NCI-H1105 treated with DMSO at 0.1 percent for 48 hours (cell line): ENCODE measurements around the gene SALL3.
A peak's percentile ranks its signal among the peaks of the same experiment; 100 is the strongest.

Experiments used
- DNase-seq: peaks from one replicate; lab custom pipeline; 2025; lab: John Stamatoyannopoulos, UW

Gene SALL3

DNA sequence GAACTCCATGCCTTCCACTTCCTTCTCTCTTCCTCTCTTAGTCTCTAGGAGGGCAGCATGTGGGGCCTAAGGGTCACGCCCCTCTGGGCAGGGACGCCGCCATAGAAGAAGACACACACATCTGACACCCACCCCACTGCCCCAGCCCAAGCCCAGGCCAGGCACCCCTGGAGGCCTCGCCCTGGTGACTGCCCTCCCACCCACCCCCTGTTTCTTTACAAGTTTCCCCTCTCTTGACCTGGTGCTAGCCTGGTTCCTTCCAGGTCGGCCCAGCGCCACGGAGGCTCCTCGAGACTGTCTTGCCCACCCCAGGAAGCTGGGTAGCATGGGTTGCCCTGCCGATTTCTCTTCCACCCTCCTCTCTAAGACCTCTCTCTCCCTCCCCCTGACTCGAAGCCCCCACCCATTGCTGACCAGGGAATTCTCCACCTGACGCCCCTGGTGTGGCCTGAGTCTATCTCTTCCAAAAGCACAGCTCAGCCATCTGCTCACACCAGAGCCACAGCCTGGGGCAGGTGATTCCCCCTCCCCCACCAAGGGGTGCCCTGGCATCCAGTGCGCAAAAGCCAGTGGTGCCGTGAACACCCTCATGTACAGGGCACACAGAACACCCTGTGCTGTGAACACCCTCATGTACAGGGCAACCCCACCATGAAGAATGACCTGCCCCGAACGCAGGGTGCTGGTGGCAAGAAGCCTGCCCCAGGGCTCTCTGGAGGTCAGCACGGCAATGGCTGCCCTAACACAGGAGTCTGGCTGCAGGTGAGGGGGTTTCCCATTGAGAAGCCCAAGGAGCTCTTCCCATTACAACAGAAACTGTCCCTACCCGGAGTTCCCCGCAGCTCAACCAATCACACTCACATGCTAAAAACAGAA, 13.5 kb upstream of the SALL3 start:
- no peak for DNase-seq

DNA sequence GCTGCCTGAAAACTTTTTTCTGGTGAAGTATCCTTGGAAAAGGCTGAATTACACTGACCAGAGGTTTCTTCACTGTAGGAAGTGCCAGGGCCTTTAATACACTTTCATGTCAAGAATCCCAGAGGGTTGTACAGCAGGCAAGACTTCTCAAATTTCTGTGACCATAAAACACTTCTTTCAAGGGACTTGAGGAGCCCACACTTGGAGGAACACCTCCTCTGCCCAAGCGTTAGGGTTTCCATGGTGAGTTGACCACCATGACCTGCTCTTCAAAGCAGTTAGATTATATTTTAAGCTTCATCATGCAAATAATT, 12.9 kb upstream of the SALL3 start:
- no peak for DNase-seq

DNA sequence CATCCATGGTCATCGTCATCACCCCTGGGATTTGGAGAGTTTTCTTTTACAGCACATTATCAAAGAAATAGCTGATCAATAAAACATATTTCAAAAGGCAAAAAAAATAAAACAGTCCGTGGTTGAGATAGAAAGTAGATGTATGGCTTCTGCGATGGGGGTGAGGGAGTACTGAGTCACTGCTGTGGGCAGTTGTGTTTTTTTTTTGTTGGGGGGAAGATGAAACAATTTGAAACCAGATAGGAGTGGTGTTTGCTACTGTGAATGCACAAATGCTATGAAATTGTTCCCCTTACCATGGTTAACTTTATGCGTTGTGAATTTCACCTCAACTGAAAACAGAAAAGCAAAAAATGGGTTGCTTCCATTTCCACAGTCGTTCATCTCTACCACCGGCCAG, 11.9 kb upstream of the SALL3 start:
- no peak for DNase-seq

DNA sequence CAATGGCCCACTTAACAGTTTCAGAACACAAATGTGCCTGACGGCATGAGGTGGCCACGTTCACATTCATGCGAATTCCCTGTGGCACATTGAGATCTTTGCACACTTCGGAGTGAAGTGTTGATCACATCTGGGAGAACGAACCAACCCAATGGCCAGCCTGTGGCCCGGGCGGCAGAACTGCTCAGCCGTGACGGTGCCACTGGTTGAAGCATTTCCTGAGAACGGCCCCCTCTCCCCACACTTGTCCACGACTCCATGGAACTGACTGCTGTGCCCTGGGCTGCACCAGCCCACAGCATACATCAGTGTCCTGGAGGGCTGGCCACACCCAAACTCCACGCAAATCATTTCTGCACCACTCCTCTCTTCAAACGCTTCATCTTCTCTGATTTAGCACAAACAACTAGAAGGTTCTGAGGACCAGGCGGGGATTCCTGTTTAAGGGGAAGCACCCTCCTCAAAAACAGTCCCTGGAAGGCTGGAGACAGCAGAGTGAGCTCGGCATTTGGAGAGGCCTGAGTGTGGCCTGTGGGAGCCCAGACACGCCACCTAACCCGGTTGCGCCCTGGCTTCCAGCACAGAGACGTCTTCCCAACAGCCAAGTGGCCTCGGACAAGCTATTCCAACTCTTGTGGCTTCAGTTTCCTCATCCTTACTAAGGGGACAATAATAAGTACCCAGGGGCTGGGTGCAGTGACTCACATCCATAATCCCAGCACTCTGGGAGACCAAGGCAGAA, 9.9 kb upstream of the SALL3 start:
- DNase-seq: no peak

DNA sequence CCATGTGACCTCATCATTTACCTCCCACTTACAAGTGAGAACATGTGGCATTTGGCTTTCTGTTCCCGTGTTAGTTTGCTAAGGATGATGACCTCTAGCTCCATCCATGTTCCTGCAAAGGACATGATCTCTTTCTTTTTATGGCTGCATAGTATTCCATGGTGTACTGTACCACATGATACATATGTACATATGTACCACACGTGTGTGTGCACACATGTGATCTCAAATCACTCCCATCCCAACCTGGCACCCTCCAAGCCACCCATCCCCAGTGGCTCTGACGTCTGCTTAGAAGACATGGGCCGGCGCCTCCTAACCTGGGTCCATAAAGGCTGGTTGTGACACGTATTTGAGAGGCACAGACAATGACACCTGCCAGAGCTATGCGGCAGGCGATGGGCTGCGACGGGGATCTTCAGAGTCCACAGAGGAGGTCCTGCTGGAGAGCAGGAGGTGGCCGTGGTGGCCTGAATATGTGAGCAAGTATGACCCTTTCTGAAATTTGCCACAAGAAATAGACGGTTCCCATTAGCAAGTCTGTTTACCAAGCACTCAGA, 8.8 kb upstream of the SALL3 start:
- no peak for DNase-seq

DNA sequence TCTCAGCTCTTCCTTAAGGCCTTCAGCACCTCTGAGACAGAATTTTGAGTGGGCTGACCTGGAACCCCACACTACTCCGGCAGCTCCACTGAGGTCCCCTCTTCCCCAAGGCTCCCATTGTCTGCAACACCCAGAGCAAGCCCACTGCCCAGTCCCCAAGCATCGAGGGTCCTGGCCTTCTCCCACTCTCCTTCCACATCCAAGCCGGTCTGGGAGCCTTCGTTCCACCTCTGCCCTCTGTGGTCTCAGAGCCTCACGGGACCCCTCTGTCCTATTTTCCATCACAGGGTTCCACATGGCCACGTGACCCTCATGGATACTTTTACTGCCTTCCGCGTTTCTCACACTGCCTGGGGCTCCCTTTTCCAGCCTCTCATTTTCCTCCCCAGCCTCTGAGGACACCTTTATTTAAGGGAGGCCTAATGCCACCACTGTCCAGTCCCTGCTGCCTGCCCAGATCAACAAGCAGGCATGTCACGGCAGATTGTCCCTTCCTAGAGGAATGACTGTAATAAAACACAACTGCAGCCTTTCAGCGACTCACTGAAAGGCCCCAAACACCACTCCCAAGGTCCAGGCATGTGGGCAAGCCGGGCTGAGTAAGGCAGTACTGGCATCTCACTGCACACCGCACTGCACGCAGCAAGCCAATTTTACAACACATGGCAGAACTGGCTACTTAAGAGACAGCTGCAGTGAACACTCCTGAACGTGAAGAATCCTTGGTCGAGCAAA, 7.9 kb upstream of the SALL3 start:
- DNase-seq: no peak

DNA sequence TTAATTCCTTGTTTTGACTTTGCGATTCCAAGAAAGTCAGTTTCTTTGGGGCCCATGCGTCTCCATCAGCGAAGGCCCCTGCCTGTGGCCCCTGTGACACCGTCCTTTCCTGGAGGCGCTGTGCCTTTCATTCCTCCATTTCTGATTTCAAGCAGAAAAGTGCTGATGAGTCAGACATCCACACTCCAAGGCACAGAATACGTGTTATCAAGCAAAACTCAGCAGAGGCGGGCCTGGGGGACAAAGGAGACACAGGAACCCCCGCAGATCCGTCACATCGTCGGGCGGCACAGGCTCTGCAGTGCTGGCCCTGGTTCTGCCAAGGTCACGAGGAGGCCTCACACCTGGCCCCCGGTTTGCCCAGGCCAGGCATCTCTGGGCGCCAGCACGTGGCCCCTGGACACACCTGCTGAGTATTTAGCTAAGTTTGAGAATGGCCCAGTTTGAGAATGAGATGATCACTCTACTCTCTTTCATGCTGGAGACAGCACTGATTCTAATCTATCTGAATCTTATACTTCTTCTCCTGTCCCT, 7.2 kb upstream of the SALL3 start:
- DNase-seq: no peak

DNA sequence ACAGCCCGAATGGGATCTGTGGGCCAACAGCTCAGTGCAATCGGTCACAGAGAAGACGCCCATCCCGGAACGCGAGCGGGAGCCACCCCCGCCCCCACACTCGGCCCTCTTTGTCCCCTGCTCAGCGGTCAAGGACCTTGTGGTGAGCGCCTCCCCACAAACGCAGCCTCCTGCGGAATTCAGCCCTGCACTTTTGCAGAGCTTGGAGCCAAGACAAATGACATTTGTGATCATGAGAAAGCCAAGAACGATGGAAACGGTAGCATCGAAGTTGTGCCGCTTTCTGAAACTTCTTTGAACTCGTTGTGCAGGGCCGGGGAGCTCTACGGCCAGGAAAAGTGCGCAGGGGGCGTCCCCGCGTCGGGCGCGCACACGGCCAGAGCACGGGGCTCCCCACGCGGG, 6.7 kb upstream of the SALL3 start:
- no peak for DNase-seq

DNA sequence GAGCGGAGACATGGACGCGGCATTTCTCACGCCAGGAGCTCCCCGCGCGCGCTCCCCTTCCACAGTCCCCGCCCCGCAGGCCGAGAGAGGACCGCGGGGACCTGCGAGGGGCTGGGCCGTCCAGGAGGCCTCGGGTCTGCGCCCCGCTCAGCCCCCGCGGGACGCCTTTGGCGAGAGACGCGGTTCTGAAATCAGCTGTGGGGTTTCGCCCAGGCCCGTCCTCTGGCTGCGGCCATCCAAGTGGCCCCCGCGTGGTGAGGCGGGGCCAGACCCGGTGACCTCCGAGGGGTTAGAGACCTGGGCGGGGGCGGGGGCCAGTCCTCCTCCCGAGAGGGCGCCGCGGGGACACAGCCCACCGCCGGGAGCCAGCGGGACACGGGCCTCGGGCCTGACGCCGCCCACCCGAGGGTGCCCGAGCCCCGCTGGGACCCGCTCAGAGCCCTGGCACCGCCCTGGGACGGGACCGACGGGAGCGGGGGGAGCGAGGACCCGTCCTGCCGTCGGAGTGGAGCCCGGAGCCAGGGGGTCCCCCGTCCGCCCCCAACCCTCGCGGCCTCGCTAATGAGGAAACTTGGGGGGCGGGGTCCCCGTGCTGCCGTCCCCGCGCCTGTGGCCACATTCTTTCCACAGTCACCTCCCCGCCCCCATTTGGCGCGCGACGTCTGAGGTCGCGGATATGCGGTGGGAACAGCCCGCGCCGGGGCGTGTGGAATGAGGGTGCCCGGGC, 6.1 kb upstream of the SALL3 start:
- no peak for DNase-seq

DNA sequence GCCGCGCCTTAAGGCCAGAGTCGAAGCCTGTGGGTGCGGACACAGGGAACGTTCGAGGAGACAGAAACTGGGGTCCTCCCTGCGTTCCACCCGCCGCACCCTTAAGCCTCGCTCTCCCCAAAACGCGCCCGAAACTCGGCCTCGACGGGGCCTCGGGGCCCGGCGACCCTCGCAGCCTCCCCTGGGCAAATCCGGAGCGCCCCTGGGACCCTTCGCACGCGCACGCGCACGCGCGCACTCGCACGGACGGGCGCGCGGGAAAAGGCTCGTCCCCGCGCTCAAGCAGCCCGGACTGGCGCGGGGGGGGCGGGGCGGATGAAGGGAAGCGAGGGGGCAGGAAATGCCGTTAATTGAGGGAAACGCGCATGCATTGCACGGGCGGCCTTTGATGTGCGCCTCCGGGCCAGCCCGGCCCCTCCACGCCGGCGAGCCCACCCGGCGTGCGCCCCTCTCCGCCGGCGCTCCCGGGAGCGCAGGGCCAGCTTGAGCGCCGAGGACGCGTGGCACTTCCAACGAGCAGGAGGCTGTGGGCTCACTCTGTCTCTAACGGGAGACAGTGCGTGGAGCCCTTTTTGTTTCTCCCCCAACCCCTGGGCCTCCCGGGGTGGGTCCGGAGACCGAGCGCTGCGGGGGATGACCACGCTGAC, 5.4 kb upstream of the SALL3 start:
- no peak for DNase-seq

DNA sequence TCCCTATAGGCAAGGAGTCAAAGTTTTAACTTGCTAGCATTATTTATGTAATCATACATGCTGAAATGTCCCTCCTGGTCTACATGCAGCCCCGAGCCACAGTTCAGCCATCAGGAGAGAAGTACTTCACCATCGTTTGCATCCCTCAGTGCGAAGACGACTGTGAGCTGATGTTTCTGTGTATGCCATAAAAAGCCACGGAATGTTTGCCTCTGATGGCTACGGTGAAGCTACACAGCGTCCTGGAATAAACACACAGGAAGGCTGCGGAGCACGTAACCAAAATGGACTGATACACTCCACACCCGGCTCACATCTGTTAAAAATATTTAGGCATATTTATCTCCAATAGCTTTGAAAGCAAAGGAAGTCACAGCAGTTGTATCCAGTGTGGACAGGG, 4.3 kb upstream of the SALL3 start:
- no peak for DNase-seq

DNA sequence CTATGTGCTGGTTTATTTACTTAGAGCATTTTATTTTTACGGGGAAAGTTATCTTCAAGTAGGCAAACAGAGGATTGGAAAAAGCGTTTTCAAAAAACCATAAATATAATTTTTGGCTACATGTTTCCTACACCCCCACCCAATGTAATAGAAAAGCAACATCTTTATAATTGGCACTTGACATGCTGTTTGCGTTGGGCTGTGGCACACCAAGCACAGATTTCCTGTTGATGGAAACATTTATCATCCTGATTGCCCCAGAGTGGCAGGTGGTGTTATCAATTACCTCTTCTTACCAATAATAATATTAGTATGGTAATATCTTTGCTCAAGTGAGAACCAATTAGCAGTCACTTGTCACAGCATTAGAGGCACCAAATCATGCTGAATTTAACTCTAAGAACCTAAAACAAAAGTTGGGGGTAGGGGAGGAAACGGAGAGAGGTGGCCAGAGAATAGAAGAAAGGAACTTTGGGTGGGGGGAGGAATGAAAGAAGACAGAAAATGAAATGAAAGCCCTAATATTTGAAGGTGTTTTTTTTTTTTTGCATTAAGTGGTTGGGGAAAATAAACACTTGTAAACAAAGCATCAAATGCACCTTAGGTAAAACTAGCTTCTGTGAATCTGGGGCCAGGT, 3.8 kb upstream of the SALL3 start:
- peak; percentile 88 for DNase-seq

DNA sequence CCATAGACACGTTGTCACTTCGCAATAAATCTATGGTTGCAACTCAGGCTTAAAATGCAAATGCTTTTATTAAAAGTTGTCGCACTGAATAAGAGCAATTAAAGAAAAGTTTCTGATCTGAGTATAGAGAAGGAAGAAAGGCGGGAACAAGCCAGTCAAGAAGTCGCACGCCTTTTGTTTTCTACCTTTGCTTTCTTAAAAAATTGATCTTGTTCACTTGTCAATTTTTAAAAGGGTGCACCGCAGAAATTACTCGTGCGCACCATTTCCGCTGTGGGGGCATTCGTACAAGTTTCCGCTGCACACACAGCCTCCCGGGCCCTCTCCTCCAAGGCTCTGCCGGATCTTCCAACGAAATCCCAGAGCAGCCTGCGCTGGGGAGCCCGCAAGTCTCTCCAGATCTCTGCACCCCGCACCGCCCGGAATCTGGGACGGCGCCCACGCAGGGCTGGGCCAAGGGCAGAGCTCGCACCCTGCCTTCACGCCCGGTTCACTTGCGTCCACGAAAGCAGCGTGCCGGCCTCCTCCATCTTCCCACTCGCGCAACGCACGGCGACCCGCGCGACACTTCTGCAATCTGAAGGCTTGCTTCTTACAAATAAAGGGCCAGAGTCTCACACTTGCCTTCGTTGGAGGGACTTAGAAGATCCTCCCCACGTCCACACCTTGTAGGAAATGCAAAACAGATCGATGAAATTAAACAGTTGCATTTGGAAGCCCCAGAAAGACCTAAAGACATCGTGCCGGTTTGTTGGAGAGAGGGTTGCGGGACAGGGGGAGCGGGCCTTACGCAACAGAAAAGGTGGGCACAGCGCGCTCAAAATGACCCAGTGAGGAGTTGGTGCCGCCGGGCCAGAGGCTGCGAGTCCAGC, 2.6 kb upstream of the SALL3 start:
- no peak for DNase-seq

DNA sequence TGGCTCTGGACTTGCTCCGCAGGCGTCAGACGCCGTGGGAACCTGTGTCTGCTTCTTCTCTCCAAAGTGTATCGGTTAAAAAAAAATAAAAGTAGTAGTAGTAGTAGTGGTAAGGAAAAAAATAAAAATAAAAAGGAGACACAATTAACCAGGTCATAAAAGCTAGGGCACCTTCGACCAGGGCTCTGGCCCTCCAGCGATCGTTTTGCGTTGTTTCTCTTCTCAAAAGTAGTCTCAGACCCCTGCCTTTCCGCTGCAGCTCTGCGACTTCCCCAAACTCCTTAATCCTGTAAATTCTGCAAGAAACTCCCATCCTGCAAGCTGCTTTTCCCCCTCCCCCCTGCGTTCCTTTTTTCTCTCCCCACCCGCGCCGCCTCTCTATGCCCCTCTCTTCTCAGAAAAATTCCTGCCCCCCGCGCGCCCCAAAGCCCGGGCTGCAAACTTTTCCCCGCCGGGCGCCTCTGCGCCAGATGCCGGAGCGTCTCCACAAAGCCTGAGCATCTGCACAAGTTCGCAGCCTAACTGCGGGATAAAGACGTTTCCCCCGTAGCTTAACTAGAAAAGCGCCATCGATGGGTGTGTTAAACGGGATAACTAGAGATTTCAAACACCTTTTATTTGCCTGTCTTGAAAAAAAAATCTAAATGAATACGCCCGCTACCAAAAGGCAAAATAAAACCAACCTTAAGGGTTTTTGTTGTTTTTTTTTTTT, 1.8 kb upstream of the SALL3 start:
- no peak for DNase-seq

DNA sequence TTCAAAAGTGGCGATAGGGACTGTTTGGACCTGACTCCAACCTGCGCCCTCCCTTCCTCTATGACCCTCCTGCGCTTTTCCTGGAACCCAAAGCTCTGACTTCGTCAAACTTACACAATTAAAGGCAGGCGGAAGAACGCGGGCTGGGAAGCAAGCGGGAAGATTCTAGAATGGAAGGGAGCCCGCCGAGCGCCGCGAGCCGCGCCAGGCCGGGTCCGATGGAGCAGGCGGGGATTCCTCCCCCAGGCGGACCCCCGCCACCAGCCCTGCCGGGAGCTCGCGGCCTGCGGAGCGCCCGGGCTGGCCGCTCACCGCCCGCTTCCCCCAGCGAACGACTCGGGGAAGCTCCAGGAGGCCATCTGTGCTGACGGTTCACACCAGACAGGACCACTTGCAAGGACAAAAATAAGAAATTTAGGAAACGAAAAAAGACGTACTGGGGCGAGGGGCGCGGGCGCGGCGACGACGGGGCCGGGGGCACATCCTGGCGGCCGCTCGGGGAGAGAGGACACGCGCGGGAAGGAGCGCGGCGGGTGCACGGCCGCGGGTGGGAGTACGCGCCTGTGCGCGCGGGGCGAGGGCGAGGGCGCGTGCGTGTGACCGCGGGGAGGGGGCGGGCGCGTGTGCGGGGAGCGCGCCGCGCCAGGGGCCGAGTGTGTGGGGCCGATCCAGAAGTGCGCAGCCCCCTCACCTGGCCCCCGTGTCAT, 1.1 kb upstream of the SALL3 start:
- no peak for DNase-seq

DNA sequence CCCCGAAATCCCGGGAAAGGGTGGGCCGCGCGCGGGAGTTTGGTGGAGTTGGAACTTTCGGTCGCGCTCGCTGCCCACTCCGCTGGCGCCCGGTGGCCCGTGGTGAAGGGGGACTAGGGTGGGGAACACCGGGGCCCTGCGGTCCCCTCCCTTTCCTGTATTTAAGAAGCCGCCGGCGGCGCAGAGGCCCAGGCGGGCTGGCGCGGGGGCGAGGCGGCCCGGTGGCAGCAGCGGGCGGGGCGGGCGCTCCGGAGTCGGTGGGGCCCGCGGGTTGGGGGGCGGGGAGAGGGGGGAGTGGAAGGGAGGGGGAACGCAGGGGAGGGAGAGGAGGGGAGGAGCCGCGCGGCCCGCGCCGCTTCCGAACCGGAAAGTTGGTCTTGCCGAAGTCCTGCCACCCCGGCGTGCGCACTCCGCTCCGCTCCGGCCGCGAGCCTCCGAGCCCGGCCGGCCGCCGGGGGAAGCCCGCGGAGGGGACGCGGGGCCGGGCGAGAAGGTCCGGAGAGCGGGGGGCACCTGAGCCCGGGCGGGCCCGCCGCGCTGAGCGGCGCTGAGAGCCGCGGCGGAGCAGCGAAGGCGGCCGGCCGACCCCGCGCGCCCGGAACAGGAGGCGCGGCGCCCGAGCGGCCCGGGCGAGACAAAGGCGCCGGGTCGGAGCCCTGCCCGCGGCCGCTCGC, 425 bp upstream of the SALL3 start:
- DNase-seq: no peak

DNA sequence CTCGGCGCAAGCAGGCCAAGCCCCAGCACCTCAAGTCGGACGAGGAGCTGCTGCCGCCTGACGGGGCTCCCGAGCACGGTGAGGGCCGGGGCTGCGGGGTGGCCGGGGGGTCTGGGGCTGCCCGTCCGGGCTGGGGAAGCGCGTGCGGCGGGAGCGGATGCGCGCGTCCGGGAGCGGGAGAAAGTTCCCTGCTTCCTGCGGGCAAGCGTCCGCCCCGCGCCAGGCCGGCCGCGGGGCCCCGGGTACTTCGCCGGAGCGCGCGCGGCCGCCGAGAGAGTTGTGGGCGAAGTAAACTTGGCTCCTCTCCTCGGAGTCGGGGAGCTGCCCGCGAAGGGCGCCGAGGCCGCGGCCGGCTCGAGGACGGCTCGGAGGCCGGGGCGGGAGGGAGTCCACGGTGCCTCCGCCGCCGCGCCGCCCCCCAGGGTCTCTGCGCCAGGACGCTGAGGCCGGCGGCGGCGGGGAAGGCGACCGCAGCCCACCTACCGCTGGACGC, 707 bp downstream of the SALL3 start:
- DNase-seq: no peak
